ENCODE data around the gene BEX3. TPM values are rescaled to one million over a fixed set of nuclear protein-coding genes. Genes with fewer than 3 reads are reported as not detected.

The BEX3 gene
- total RNA-seq, 1 donor from 2014 or later, result 161 TPM

DNA sequence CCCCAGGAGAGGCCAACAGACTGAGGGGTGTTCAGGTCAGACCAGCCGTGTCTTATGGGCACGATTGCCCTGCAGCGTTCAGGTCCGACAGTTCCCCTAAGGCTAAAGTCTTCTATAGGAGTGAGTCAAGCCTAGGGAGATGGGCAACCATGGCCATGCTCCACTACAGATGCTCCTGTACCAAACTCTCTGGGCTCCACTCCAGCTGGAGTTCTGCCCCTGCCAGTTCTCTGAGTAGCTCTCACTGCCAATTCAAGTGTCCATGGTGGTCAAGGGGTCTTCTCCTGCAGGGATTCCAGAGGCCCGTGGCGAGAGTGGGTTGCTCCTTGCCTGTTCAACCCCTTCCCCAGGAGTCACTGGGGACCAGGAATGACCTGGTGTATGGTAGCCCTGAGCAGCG, 38.2 kb downstream of the BEX3 start:
- Histone ChIP-seq H3K27ac (replicated peaks) (no peak overlapping the region), H3K9me3 (replicated peaks) (no peaks in the 10 kb centered on the region), H3K27me3 (ENCODE audit: low read depth) (no peaks in the 10 kb centered on the region), H3K4me3 (no peak overlapping the region), H3K4me1 (no peaks in the 10 kb centered on the region), H3K36me3 (no peaks in the 10 kb centered on the region)
- intact Hi-C loops (cut with micrococcal nuclease), result no loop called here
- TF ChIP-seq, protein P1, sequence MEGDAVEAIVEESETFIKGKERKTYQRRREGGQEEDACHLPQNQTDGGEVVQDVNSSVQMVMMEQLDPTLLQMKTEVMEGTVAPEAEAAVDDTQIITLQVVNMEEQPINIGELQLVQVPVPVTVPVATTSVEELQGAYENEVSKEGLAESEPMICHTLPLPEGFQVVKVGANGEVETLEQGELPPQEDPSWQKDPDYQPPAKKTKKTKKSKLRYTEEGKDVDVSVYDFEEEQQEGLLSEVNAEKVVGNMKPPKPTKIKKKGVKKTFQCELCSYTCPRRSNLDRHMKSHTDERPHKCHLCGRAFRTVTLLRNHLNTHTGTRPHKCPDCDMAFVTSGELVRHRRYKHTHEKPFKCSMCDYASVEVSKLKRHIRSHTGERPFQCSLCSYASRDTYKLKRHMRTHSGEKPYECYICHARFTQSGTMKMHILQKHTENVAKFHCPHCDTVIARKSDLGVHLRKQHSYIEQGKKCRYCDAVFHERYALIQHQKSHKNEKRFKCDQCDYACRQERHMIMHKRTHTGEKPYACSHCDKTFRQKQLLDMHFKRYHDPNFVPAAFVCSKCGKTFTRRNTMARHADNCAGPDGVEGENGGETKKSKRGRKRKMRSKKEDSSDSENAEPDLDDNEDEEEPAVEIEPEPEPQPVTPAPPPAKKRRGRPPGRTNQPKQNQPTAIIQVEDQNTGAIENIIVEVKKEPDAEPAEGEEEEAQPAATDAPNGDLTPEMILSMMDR (IDR thresholded peaks at IDR 0.05; ENCODE audit: borderline replicate concordance), result no peak
- DNase-seq, result no peak

DNA sequence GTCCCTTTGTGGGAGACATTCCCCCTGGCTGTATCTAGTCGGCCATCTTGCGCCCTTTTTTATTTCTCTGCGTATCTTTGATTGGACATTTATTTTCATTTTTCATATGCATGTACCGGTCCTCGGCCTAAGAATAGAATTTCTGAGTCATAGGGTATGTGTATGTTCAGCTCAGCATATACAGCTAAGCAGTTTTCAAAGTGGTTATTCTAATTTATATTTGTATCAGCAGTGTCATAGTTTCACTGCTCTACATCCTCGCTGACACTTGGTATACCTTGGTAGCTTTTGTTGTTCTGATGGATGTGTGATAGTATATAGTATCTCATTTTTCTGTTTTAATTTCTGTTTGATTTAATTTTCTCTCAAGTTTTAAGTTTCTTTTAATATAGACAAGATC, 38.7 kb downstream of the BEX3 start:
- DNase-seq, result no peak
- no peaks in the 10 kb centered on the region for H3K27me3 ChIP-seq (ENCODE audit: low read depth)
- H3K9me3 ChIP-seq (replicated peaks), result no peaks in the 10 kb centered on the region
- H3K36me3 ChIP-seq, result no peaks in the 10 kb centered on the region
- intact Hi-C loops (cut with micrococcal nuclease), result no loop called here
- TF ChIP-seq, protein P1 (IDR thresholded peaks at IDR 0.05; ENCODE audit: borderline replicate concordance), result no peak
- H3K4me1 ChIP-seq, result no peaks in the 10 kb centered on the region
- H3K4me3 ChIP-seq, result no peak overlapping the region
- H3K27ac ChIP-seq (replicated peaks), result no peak overlapping the region

DNA sequence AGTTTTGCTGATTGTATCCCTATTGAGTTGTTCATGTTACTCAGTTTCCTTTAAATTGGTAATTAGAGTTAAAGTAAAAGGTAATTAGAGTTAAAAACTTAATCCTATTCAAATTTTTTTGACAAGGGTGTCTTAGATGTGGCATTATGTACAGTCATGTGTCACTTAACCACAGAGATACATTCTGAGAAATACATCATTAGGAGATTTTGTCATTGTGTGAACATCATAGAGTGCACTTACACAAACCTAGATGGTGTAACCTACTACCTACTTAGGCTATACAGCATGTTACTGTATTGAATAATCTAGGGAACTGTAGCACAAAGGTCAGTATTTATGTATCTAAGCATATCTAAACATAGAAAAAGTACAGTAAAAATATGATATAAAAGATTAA, 39.2 kb downstream of the BEX3 start:
- no peak overlapping the region for H3K27ac ChIP-seq (replicated peaks)
- H3K4me1 ChIP-seq, result no peaks in the 10 kb centered on the region
- no peak overlapping the region for H3K4me3 ChIP-seq
- H3K27me3 ChIP-seq (ENCODE audit: low read depth), result no peaks in the 10 kb centered on the region
- intact Hi-C loops (cut with micrococcal nuclease), result no loop called here
- TF ChIP-seq, protein P1 (IDR thresholded peaks at IDR 0.05; ENCODE audit: borderline replicate concordance), result no peak
- H3K9me3 ChIP-seq (replicated peaks), result no peaks in the 10 kb centered on the region
- no peaks in the 10 kb centered on the region for H3K36me3 ChIP-seq
- no peak for DNase-seq

DNA sequence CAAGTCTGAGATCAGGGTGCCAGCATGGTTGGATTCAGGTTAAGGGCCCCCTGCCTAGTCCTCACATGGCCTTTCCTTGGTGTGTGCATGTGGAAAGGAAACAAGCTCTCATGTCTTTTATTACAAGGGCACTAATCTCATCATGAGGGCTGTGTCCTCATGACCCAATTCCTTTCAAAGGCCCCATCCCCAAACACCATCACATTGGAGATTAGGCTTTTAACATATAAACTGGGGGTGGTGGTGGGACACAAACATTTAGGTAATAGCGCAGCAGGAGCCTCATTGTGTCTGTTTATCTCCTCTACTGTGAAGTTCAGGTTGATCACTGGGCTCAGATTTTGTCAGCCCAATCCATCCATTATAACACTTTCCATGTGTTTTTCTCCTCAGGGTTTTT, 41.0 kb downstream of the BEX3 start:
- Histone ChIP-seq H3K27me3 (ENCODE audit: low read depth) (no peaks in the 10 kb centered on the region), H3K27ac (replicated peaks) (no peak overlapping the region), H3K9me3 (replicated peaks) (no peaks in the 10 kb centered on the region), H3K4me3 (no peak overlapping the region), H3K4me1 (no peaks in the 10 kb centered on the region), H3K36me3 (no peaks in the 10 kb centered on the region)
- TF ChIP-seq, protein P1 (IDR thresholded peaks at IDR 0.05; ENCODE audit: borderline replicate concordance), result no peak
- DNase-seq, result no peak
- intact Hi-C loops (cut with micrococcal nuclease), result no loop called here

DNA sequence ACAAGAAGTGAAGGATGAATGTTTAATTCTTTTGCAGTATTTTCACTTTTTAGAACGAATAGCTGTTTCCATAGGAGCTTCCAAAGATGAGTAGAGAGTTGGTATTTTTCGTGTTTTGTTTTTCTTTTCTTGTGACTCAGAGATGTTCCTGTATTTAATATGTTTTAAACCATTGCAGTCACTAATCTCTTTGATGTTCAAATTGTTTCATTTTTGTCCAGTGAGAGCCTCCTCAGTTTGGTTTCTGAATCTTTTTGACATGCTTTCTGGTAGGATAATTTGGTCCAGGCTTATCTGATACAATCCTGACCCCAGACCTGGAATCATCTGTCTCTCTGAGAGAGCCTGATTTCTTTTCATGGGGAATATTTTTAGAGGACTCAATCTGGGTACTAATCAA, 41.6 kb downstream of the BEX3 start:
- TF ChIP-seq, protein P1 (IDR thresholded peaks at IDR 0.05; ENCODE audit: borderline replicate concordance), result no peak
- intact Hi-C loops (cut with micrococcal nuclease), result no loop called here
- Histone ChIP-seq H3K27ac (replicated peaks) (no peak overlapping the region), H3K36me3 (no peaks in the 10 kb centered on the region), H3K4me3 (no peak overlapping the region), H3K27me3 (ENCODE audit: low read depth) (no peaks in the 10 kb centered on the region), H3K4me1 (no peaks in the 10 kb centered on the region), H3K9me3 (replicated peaks) (no peaks in the 10 kb centered on the region)
- no peak for DNase-seq

Measured in left ventricle myocardium inferior (tissue), 1 donor.